Lower lobe of right lung (tissue), 2 donors: ENCODE measurements around the gene ASCC1. TPM values are rescaled to one million over a fixed set of nuclear protein-coding genes. Genes with fewer than 3 reads are reported as not detected.
A peak's percentile ranks its signal among the peaks of the same experiment; 100 is the strongest.

Experiments
- ATAC-seq, 2 donors: fragments of 200-7000 bp; cut with Tn5 transposase; one replicate each; pipeline ENCODE4 v1.9.1; 2020 to 2022; ENCODE audit warnings: mild to moderate bottlenecking in 2 of 2, moderate library complexity in 2 of 2
- DNase-seq: peaks from one replicate; pipeline ENCODE4 v3.0.0-alpha.2; 2020
- H3K27ac ChIP-seq: fragments of 200-600 bp; one replicate; pipeline ENCODE4 v1.8.0; 2022
- H3K27me3 ChIP-seq: fragments of 200-600 bp; one replicate; pipeline ENCODE4 v1.8.0; 2022; ENCODE audit warnings: low read depth
- H3K36me3 ChIP-seq: fragments of 200-600 bp; one replicate; pipeline ENCODE4 v1.8.0; 2022; ENCODE audit warnings: mild to moderate bottlenecking
- H3K4me1 ChIP-seq: fragments of 200-600 bp; one replicate; pipeline ENCODE4 v1.8.0; 2022
- H3K4me3 ChIP-seq: fragments of 200-600 bp; one replicate; pipeline ENCODE4 v1.8.0; 2022; ENCODE audit warnings: mild to moderate bottlenecking
- H3K9me3 ChIP-seq: fragments of 200-600 bp; one replicate; pipeline ENCODE4 v1.8.0; 2022
- intact Hi-C: fragments of 100-400 bp; cut with DNase I; formaldehyde crosslinking; loops from one replicate; pipeline ENCODE4 v1.11.0; 2022
- total RNA-seq: library from RNA; stranded (reverse); fragmentation: NEBNext Ultra II Directional; extraction: Animal tissue kit (Norgen Biotek cat#: 25700); gene quantifications from one replicate; pipeline ENCODE4 v1.2.1, GENCODE V29; 2021
- TF ChIP-seq, protein P1 (sequence below): fragments of 200-600 bp; IDR thresholded peaks from one replicate; pipeline ENCODE4 v1.8.0; 2022; ENCODE audit warnings: antibody characterized with exemption, mild to moderate bottlenecking
- donor health status: DM: no; HTN: yes; CAD: no; lungs with severe emphysema.

The ASCC1 gene
- total RNA-seq, 1 donor from 2014 or later = 23.9 TPM

- intact Hi-C loops = no loop called here
- Histone ChIP-seq H3K36me3 (peaks cover 36% of the 10 kb centered on the region), H3K4me3 (no peak overlapping the region), H3K27ac (no peak overlapping the region), H3K9me3 (no peaks in the 10 kb centered on the region), H3K27me3 (no peaks in the 10 kb centered on the region), H3K4me1 (peaks cover 24% of the 10 kb centered on the region)
- TF ChIP-seq, protein P1, sequence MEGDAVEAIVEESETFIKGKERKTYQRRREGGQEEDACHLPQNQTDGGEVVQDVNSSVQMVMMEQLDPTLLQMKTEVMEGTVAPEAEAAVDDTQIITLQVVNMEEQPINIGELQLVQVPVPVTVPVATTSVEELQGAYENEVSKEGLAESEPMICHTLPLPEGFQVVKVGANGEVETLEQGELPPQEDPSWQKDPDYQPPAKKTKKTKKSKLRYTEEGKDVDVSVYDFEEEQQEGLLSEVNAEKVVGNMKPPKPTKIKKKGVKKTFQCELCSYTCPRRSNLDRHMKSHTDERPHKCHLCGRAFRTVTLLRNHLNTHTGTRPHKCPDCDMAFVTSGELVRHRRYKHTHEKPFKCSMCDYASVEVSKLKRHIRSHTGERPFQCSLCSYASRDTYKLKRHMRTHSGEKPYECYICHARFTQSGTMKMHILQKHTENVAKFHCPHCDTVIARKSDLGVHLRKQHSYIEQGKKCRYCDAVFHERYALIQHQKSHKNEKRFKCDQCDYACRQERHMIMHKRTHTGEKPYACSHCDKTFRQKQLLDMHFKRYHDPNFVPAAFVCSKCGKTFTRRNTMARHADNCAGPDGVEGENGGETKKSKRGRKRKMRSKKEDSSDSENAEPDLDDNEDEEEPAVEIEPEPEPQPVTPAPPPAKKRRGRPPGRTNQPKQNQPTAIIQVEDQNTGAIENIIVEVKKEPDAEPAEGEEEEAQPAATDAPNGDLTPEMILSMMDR = no peak
- no peak for DNase-seq
- ATAC-seq = no peak
These were observed 22.5 kb upstream of the ASCC1 start for GRCh38 chr10:72238392-72239175.

- H3K4me1 ChIP-seq = no peaks in the 10 kb centered on the region
- intact Hi-C loops = no loop called here
- no peaks in the 10 kb centered on the region for H3K9me3 ChIP-seq
- no peak overlapping the region for H3K27ac ChIP-seq
- peaks cover 63% of the 10 kb centered on the region for H3K36me3 ChIP-seq
- no peak overlapping the region for H3K4me3 ChIP-seq
- DNase-seq (no peak), ATAC-seq (no peak)
- TF ChIP-seq, protein P1 = no peak
- H3K27me3 ChIP-seq = no peaks in the 10 kb centered on the region
These were observed 19.6 kb upstream of the ASCC1 start for GRCh38 chr10:72235544-72236279.

GRCh38 chr10:72234560-72235095 is 18.6 kb upstream of the ASCC1 start:
- H3K4me3 ChIP-seq = no peak overlapping the region
- H3K27ac ChIP-seq = no peak overlapping the region
- intact Hi-C loops = no loop called here
- H3K4me1 ChIP-seq = peaks cover 8% of the 10 kb centered on the region
- no peak for DNase-seq
- H3K27me3 ChIP-seq = no peaks in the 10 kb centered on the region
- TF ChIP-seq, protein P1 = no peak
- ATAC-seq = no peak
- peaks cover 74% of the 10 kb centered on the region for H3K36me3 ChIP-seq
- H3K9me3 ChIP-seq = no peaks in the 10 kb centered on the region

- TF ChIP-seq, protein P1 = no peak
- DNase-seq = no peak
- no peak for ATAC-seq
- Histone ChIP-seq H3K27me3 (no peaks in the 10 kb centered on the region), H3K9me3 (no peaks in the 10 kb centered on the region), H3K36me3 (peaks cover 74% of the 10 kb centered on the region), H3K4me1 (peaks cover 17% of the 10 kb centered on the region), H3K4me3 (no peak overlapping the region), H3K27ac (no peak overlapping the region)
- intact Hi-C loops = no loop called here
These were observed 17.5 kb upstream of the ASCC1 start for GRCh38 chr10:72233621-72234020.

DNA sequence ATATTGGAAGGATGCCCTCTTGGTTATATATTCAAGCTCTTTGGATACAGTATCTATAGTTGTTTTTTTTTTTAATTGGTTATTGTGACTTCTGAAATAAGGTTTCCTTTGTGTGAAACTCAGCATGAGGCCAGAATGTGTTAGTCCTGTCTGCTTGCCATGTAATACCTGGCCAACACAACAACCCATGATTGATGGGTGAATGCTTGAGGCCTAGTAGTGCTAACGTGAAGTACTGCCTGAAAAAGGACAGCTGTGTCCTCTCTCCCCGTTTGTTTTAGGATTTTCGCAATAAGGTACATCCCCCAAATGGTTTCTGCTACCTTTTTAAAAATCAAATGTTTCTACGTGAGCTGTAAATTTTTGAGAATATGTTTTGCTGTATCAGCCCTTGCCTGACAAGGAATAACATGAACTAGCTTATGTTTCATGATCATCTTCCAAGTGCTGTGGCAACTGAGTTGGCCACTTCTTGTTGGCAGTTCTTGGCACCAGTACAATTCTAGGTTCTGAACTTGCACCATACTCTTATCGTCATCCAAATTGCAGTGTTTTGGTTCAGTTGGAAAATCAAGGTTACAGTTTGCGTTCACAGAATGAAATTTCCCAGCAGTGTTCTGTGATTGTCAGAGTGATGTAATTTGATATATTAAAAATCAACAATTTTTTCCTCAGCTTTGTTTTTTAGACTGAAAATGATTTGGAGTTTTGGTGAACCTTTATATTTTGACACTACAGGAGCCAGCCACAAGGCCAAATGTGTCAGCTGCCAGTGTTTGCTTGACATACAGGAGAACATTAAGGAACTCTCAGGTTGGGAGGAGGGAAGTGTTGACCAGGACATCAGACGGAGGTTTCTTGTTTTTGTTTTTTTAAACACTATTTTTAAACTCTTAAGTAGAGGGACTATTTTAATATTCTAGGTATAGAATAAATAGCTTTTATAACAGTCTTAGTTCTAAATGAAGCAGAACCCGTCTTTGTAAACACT is 13.5 kb upstream of the ASCC1 start:
- intact Hi-C loops = no loop called here
- TF ChIP-seq, protein P1 = no peak
- H3K36me3 ChIP-seq = peaks cover 75% of the 10 kb centered on the region
- ATAC-seq = peak in 1 of 2 donors; percentile 45
- no peaks in the 10 kb centered on the region for H3K9me3 ChIP-seq
- no peak for DNase-seq
- no peak overlapping the region for H3K4me3 ChIP-seq
- peaks cover 27% of the 10 kb centered on the region for H3K4me1 ChIP-seq
- H3K27ac ChIP-seq = peak overlapping the region; percentile 47
- no peaks in the 10 kb centered on the region for H3K27me3 ChIP-seq
